Measurements from ENCODE around the gene SEMA6B. TPM values are rescaled to one million over a fixed set of nuclear protein-coding genes. Genes with fewer than 3 reads are reported as not detected.

Gene SEMA6B
- total and polyA plus RNA-seq, 12 donors = 3.4 to 27.9 (median 9.4) TPM

DNA sequence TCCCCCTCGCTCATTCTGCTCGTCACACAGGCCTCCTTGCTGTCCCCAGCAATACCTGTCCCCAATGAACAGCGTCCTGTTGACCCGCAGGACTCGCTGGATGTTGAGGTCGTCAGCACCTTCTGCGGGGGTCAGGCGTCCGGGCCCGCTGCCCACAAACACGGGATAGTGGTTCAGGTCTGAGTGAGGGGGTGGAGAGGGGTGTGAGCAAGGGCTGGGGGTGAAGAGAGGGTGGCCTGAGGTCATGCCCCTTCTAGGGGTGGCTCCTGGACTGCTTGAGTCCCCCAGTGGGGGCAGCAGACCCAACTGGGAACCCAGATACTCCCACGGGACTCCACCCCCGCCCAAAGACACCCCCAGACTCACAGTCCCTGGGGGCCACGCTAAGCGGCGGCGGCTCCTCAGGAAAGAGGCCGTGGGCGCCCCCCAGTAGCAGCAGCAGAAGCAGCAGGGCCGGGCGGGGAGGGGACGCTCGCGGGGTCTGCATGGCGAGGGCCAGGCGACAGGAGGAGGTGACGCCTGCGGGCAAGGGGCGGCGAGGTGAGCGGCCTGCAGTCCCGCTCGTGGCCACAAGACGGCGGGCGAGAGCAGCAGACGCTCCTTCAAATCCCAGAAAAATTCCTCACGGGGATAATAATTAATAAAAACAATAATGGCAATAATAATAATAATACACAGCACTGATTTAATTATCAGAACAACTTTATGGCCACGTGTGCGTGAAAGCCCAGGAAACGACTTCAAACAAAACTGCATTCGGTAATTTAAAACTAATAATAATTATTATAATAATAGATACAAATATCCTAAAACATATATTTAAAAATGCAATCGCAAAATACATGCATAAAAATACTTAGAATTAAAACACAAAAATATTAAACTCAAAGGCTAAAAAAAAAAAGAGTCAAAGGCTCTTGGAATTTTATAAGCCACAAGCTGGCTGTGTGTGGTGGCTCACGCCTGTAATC lies 1.2 kb downstream of the SEMA6B start:
- peak in 1 of 8 donors; percentile 18 for ATAC-seq
- DNase-seq = no peak
- Histone ChIP-seq H3K27me3 (no peaks in the 10 kb centered on the region), H3K4me1 (peaks cover 0 to 37% (median 11%) of the 10 kb centered on the region in 9 donors), H3K27ac (peak overlapping the region in 9 of 10 donors; percentile 22 to 93 (median 87)), H3K36me3 (peaks cover 0 to 29% (median 0%) of the 10 kb centered on the region in 9 donors), H3K4me3 (peak overlapping the region; percentile 28 to 65 (median 55)), H3K9me3 (no peaks in the 10 kb centered on the region)
- 23 to 25% methylated on average over 44 of the region's 44 CpGs for WGBS, 2 donors
- TF ChIP-seq, protein P1, sequence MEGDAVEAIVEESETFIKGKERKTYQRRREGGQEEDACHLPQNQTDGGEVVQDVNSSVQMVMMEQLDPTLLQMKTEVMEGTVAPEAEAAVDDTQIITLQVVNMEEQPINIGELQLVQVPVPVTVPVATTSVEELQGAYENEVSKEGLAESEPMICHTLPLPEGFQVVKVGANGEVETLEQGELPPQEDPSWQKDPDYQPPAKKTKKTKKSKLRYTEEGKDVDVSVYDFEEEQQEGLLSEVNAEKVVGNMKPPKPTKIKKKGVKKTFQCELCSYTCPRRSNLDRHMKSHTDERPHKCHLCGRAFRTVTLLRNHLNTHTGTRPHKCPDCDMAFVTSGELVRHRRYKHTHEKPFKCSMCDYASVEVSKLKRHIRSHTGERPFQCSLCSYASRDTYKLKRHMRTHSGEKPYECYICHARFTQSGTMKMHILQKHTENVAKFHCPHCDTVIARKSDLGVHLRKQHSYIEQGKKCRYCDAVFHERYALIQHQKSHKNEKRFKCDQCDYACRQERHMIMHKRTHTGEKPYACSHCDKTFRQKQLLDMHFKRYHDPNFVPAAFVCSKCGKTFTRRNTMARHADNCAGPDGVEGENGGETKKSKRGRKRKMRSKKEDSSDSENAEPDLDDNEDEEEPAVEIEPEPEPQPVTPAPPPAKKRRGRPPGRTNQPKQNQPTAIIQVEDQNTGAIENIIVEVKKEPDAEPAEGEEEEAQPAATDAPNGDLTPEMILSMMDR (IDR thresholded peaks at IDR 0.05) = peak in 8 of 9 donors; percentile 97 to 100 (median 99)
- intact Hi-C loops (cut with DNase I) = loop anchor here in 7 of 10 donors (1.0 to 5.0 kb wide), 2 partner anchors 78 to 79 kb away; partner anchors contain the start of gene TNFAIP8L1 (in 6 of the 7)

DNA sequence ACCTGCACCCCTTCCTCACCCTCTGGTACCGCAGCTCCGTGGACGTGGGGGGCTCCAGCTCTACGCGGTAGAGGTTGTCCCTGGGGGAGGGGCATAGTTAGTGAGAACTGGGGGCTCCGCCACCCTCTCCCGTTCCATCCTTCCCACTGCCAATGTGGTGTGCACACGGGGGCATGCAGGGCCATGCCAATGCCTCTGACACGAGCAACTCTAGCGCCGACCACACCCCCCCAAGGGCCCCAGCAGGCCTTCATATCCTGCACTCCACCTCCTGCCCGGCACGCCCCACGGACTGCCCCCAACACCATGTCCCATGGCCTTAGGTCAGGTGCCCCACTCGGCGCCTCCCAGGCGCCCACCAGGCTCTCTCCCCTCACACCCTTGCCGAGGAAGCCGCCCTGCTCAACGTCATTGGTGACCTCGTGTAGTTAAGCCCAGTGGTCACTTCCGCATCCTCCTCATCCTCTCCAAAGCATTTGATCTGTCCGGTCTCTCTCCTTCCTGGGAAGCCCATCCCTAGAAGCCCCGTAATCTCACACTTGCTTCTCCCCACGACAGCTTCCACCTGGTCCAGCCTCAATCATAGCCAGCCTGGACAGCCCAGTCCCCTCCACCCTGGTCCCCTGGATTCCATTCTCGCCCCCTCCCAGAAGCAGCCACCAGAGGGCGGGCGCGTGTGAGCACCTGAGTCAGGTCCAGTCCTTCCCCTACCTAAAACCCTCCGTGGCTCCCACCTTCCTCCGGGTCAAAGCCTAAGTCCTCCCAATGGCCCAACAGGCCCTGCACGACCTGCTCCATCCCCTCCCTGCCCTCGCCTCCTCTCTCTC lies 2.1 kb downstream of the SEMA6B start:
- TF ChIP-seq, protein P1 (IDR thresholded peaks at IDR 0.05) = no peak
- Histone ChIP-seq H3K27ac (peak overlapping the region in 4 of 10 donors; percentile 25 to 93 (median 77)), H3K27me3 (no peaks in the 10 kb centered on the region), H3K4me1 (peaks cover 0 to 30% (median 11%) of the 10 kb centered on the region in 9 donors), H3K4me3 (peak overlapping the region in 9 of 10 donors; percentile 28 to 65 (median 58)), H3K9me3 (no peaks in the 10 kb centered on the region), H3K36me3 (peaks cover 0 to 38% (median 0%) of the 10 kb centered on the region in 9 donors)
- intact Hi-C loops (cut with DNase I) = loop anchor here in 6 of 10 donors (5.0 kb wide), 1 partner anchor 80 kb away; the partner anchor contains the start of gene TNFAIP8L1 (in 6 of the 6)
- peak in 2 of 8 donors; percentile 6 to 11 for ATAC-seq
- WGBS, 2 donors = 78 to 83% methylated on average over 33 of the region's 33 CpGs
- DNase-seq = no peak

DNA sequence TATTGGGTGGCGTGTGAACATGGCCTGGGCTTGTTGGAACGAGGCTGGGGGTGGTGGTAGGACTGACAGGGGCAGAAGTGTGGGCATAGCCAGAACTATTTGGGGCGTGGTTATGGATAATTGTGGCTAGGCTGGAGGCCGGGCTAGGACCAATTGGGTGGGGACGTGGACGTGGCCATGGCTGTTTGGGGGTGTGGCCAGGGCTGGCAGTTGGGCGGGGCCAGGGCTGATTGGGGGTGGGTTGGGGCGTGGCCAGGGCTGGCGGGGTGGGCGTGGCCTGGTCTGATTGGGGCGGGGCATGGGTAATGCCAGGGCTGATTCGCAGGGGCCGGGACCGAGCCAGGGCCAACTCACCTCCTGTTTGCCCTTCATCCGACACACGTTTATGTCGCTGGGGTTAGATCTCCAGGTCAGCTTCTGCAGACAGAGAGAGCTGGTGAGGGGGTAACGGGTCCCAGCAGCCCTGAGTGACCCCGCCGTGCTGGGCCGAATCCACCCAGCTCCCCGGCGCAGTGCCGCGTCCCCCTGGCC lies 2.8 kb downstream of the SEMA6B start:
- DNase-seq (no peak), ATAC-seq (peak in 7 of 8 donors; percentile 15 to 66 (median 46))
- intact Hi-C loops (cut with DNase I) = loop anchor here in 6 of 10 donors (5.0 kb wide), 1 partner anchor 81 kb away; the partner anchor contains the start of gene TNFAIP8L1 (in 6 of the 6)
- Histone ChIP-seq H3K27me3 (no peaks in the 10 kb centered on the region), H3K27ac (no peak overlapping the region), H3K9me3 (no peaks in the 10 kb centered on the region), H3K4me3 (no peak overlapping the region), H3K36me3 (peaks cover 0 to 45% (median 0%) of the 10 kb centered on the region in 9 donors), H3K4me1 (peaks cover 0 to 28% (median 11%) of the 10 kb centered on the region in 9 donors)
- 78 to 88% methylated on average over 25 of the region's 25 CpGs for WGBS, 2 donors
- TF ChIP-seq, protein P1 (IDR thresholded peaks at IDR 0.05) = no peak

All from heart right ventricle (tissue), 16 donors.